GM12892 (cell line): ENCODE measurements around the gene PRKCH.
"Not testable (repeated sequence)": the region's sequence is repeated elsewhere in the genome, so short reads cannot be mapped to it uniquely, and the experiment has no call there.

Experiments used
- DNase-seq: peaks from one replicate; pipeline ENCODE4 v3.0.0; 2011; ENCODE audit not compliant: insufficient read length
- FAIRE-seq: peaks from 2 replicates; lab custom pipeline; 2011; peaks lifted over from hg19 to GRCh38; lab: Jason Lieb, UNC
- POLR2A ChIP-seq: IDR thresholded peaks from 2 replicates; pipeline ENCODE4 v1.6.1; 2011; ENCODE audit warnings: low read depth, low read length, control low read depth
- POLR2AphosphoS5 ChIP-seq: IDR thresholded peaks from 2 replicates; pipeline ENCODE4 v1.6.1; 2011; ENCODE audit warnings: low read depth, low read length, control low read depth
- TAF1 ChIP-seq: IDR thresholded peaks from 2 replicates; pipeline ENCODE4 v1.6.1; 2011; ENCODE audit warnings: low read depth, mild to moderate bottlenecking, control low read depth, low read length, borderline replicate concordance

The PRKCH gene

DNA sequence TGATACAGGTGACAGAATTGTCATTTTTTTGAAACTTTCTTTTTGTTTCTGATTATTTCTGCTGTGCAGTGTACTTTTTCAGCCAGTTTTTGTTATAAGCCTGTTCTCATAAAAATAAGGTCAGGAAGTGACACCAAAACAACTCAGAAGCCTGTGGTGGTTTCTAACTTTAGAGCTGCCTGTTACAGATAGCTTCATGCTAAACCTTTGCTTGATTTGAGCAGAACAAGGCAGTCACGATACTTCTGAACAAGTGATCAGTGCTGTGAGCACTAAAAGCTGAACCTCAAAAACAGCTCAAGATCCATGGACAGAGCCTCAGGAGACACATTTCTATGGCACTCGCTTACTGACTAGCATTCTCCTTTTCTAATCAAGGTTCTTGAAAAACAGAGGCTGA lies 82.0 kb downstream of the PRKCH start:
- DNase-seq (no peak), FAIRE-seq (no peak)
- TF ChIP-seq TAF1 (no peak), POLR2AphosphoS5 (no peak), POLR2A (no peak)

DNA sequence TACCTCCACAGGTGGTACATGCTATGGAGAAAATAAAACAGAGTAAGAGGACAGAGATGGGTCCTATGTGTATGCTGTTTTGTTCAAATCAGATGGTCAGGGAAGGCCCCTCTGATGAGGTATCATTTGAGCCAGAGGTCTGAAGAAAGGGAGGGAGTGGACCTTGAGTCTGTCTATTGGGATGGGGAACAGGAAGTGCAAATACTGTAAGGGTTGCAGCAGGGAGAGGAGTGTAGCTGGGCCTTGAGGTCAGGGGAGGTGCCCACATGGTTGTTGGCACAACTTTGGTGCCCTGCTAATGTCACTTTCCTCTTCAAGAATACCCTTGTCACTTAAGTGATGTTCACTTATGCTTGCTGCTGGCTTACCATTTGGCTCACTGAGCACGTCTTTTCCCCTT lies 83.3 kb downstream of the PRKCH start:
- DNase-seq (no peak), FAIRE-seq (no peak)
- no peak for TF ChIP-seq POLR2AphosphoS5

DNA sequence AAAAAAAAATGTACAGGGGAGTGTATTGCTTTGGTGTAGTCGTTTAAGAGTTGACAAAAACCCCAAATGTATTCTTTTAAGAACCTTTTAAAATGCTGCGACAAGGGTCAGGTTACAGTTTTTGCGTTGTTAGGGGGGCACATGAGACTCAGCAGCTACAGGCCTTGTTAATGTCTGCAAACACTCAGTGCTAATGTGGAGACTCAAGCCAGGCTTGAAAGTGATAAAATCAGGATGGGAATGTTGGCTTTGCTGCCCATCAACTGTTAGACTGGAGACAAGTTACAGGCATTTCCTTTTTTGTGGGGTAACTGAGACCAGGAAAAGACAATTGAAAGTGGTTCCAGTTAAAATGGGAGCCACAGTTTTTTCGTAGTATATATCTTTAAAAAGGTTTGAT lies 84.8 kb downstream of the PRKCH start:
- TF ChIP-seq POLR2A (no peak), TAF1 (no peak), POLR2AphosphoS5 (no peak)
- FAIRE-seq: no peak
- DNase-seq: no peak

DNA sequence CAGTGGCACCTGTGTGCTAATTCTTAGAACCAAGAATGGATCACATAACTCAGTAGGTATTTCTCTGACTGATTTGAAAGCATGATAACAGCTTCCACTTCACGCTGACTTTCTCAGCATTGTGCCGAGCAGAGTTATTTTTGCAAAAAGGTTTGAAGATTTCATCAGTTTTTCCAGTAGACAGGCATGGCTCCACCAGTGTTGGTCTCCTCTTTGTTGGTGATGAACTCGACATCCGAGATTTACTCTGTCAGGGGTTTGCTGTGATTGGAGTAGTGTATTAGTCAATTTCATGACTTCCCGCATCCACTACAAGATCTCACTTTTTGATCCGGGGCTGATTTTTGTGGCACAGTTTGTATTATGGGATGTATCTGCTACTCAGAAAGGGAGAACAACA lies 85.3 kb downstream of the PRKCH start:
- DNase-seq (no peak), FAIRE-seq (no peak)
- TF ChIP-seq POLR2A: no peak
- TF ChIP-seq POLR2AphosphoS5: no peak
- TF ChIP-seq TAF1: no peak

DNA sequence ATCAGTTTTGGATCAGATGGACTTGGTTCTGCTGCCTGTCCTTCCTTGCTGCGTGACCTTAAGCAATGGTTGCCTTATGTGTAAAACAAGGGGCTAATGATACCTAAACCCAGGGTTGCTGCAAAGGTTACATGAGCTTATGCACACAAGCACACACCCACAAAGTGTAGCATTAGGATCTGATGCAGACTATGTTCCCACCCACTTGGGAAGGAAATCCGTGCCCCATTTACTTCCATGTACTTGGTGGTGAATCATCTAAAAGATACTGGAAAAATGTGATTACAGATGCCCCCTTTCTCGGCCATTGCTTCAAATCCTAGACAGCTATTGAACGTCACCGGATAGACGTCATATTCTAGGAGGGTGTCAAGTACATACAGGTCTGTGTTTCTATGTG lies 87.1 kb downstream of the PRKCH start:
- FAIRE-seq (no peak), DNase-seq (no peak)
- TF ChIP-seq TAF1 (no peak), POLR2A (no peak), POLR2AphosphoS5 (no peak)

DNA sequence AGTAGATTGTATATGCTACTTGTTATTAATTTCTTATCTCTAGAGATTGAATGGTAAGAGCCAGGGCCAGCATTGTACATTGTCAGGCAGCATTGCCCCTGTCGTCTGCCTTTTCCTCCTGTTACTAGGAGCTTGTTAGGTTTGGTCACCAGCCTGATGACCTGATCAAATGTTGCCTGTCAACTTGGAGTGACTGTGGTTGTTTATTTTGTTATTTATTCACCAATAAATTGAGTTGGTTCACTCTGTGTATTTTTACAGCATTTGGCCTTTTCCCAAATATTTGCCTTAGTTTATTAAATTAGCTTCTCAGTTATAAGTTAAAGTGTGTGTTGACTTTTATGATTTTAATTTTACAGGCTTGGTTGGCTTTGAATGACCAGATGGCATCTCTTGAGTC lies 88.4 kb downstream of the PRKCH start:
- no peak for FAIRE-seq
- TF ChIP-seq TAF1 (no peak), POLR2AphosphoS5 (no peak), POLR2A (no peak)
- no peak for DNase-seq

DNA sequence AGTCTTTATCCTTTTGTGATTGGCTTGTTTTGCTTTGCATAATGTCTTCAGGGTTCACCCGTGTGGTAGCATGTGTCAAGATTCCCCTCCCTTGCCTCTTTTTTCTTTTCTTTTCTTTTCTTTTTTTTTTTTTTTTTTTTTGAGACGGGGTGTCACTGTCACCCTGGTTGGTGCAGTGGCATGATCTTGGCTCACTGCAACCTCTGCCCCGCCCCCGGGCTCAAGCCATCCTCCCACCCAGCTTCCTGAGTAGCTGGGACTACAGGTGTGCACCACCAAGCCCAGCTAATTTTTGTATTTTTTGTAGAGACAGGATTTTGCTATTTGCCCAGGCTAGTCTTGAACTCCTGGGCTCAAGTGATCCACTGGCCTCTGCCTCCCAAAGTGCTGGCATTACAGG lies 94.6 kb downstream of the PRKCH start:
- not testable (repeated sequence) for DNase-seq, FAIRE-seq

DNA sequence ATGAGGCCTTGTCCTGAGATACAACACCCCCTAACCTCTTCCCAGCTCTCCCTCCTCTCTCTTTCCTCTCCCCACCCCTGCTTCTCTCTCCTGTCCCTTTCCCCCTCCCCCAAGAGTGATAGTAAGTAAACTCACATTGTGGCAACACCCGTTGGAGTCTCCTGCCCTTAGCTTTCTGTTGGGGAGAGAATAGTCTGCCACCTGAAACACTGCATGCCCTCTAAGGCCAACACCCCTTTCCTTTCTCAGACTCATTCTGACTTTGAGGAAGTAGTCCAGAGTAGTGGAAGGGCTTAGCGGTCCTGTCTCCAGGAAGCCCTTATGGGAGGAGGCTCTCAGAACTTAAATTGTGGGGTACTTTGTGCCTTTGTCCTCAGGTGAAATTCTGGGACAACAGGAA lies 95.2 kb downstream of the PRKCH start:
- DNase-seq: no peak
- no peak for FAIRE-seq
- TF ChIP-seq POLR2A (no peak), TAF1 (no peak), POLR2AphosphoS5 (no peak)

DNA sequence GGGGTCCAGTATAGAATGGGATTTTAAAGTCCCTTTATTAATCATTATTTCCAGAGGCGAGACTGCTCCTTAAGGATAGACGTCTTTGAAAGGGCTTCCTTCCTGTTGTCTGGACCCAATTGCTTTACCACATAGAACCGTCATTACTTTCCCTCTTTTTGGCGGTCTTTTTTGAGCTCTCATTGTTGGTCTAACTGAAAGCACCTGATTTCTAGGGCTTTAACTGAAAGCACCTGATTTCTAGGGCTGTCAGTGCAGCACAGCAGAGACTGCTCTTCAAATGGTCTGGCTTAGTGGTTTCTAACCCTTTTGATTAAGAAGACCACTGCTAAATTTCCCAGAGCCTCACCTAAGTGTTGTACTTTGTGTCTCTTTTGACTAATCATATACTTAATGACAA lies 95.8 kb downstream of the PRKCH start:
- DNase-seq (no peak), FAIRE-seq (no peak)
- no peak for TF ChIP-seq POLR2AphosphoS5
- no peak for TF ChIP-seq TAF1
- TF ChIP-seq POLR2A: no peak

DNA sequence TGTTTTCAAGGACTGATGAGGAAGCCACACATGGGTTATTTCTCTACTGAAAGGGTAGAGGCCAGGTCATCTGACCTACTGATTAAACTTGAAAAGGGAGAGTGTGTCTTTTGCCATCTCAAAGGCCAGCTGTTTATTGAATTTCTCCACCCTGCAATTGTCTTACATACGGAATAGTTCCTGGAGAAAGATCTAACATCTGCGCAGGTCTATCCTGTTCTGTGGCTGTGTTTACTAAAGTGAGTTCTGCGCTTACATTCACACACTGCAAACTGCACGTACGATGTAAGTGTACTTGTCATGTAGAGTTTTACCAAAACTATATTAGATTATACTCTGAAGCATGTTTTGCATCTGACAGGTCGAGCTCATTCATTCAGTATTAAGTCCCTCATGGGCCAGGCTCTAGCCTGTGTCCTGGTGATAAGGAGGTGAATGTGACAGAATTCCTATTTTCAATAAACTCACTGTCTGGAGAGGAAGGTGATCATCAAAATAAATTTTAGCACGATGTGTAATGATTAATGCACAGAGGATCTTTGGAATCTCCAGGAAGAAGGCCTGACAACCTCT lies 96.6 kb downstream of the PRKCH start:
- no peak for FAIRE-seq
- no peak for DNase-seq
- TF ChIP-seq POLR2AphosphoS5 (no peak), POLR2A (no peak), TAF1 (no peak)

DNA sequence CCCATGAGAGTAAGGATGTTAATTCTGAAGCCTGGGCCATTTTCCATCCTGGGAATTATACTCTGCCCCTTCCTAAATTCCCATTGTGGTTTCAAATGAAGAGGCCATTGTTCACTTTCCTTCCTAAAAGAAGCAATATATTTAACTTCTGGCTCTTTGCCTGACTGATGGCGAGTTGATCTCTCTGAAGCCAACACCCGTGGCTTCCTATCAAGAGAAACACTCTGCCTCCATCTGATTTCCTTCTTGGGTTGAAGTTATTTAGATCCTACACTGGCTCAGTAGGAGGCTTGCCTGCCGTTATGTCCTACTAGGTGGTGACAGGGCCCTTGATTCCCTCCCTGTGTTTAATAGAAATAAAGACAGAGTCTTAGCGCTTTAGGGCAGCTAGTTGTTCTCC lies 97.4 kb downstream of the PRKCH start:
- TF ChIP-seq TAF1 (no peak), POLR2A (no peak), POLR2AphosphoS5 (no peak)
- no peak for FAIRE-seq

DNA sequence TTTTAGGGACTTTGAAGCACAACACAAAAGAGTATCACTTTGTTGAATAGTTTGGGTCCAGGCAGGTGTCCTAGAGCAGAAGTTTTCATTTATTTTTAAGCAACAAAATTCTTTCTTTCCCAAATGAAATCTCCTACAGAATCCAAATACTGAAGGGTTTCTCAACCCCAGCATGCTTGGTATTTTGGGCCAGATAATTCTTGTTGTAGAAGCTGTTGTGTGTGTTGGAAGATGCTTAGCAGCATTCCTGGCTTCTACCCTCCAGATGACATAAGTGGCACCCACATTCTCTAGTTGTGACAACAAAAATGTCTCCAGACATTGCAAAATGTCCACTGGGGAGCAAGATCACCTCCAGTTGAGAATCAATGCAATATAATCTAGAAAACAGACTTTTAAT lies 97.8 kb downstream of the PRKCH start:
- TF ChIP-seq POLR2AphosphoS5: no peak
- TF ChIP-seq TAF1: no peak
- TF ChIP-seq POLR2A: no peak
- no peak for FAIRE-seq
- no peak for DNase-seq

More for the DNA sequence above, 97.4 kb downstream of the PRKCH start:
- no peak for DNase-seq

DNA sequence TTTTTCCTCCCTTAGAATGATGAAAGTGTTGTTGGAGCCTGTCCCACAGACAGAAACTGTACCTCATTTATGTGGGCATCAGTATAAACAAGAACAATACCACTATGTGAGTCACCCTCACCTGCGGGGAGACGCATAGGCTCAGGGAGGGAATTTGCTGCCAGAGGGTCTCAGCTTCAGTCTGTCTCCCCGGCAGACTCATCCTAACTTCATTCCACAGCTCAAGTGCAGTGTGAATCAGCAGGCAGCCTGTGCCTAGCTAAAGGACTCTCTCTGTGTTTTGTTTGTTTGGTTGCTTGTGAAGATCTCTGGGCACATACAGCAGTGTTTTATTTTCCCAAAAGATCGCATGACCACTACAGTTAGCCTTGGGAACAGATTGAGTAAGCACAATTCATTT lies 98.9 kb downstream of the PRKCH start:
- TF ChIP-seq TAF1 (no peak), POLR2A (no peak), POLR2AphosphoS5 (no peak)
- no peak for FAIRE-seq
- no peak for DNase-seq
